GM23248 (cell line): ENCODE data around the gene NTN3.

Experiments
- EZH2 ChIP-seq: fragments of 200-600 bp; sonication (generic); IDR thresholded peaks from 2 replicates; pipeline ENCODE4 v1.6.1; 2018; ENCODE audit warnings: antibody characterized with exemption, mild to moderate bottlenecking; ENCODE audit not compliant: insufficient read depth, poor library complexity, severe bottlenecking
- EZH2phosphoT487 ChIP-seq: fragments of 200-600 bp; sonication (generic); IDR thresholded peaks from 2 replicates; pipeline ENCODE4 v1.6.1; 2018; ENCODE audit warnings: antibody characterized with exemption, moderate library complexity, mild to moderate bottlenecking, low read depth; ENCODE audit not compliant: insufficient read depth

- TF ChIP-seq EZH2 (no peak), EZH2phosphoT487 (no peak)
Measured at GRCh38 chr16:2482249-2482648, 11.2 kb downstream of the NTN3 start.
